Embryonic facial prominence (tissue), 1 donor: Measurements from ENCODE around the gene U2AF2.

ENCODE experiments used
- DNase-seq: peaks from one replicate; pipeline ENCODE4 v3.0.0-alpha.2; 2016; ENCODE audit errors: extremely low spot score

U2AF2 gene

GRCh38 chr19:55643003-55643886, 11.6 kb upstream of the U2AF2 start, which contains the start of gene ZNF581:
ZNF581 (plus strand) TSS chr19:55643649; CDS start chr19:55644572, 923 bp downstream.
- DNase-seq: peak; percentile 51

- DNase-seq: no peak
Measured at GRCh38 chr19:55643887-55644176, 11.0 kb upstream of the U2AF2 start.

- no peak for DNase-seq
Measured at GRCh38 chr19:55644191-55644833, 10.5 kb upstream of the U2AF2 start.

GRCh38 chr19:55644842-55645511, 9.9 kb upstream of the U2AF2 start:
- DNase-seq: no peak

GRCh38 chr19:55645512-55645881, 9.3 kb upstream of the U2AF2 start:
- DNase-seq: no peak

GRCh38 chr19:55646889-55647731, 7.7 kb upstream of the U2AF2 start:
- no peak for DNase-seq

GRCh38 chr19:55647732-55648584, 6.9 kb upstream of the U2AF2 start, which contains the start of gene CCDC106:
CCDC106 (plus strand) TSS chr19:55648212; CDS start chr19:55649047, 835 bp downstream.
- DNase-seq: peak; percentile 47

GRCh38 chr19:55648585-55649267, 6.1 kb upstream of the U2AF2 start:
- DNase-seq: no peak

- no peak for DNase-seq
Measured at GRCh38 chr19:55649268-55650125, 5.3 kb upstream of the U2AF2 start.

GRCh38 chr19:55650126-55650557, 4.7 kb upstream of the U2AF2 start:
- DNase-seq: no peak

GRCh38 chr19:55650602-55651230, 4.1 kb upstream of the U2AF2 start:
- DNase-seq: no peak

GRCh38 chr19:55651236-55651635, 3.6 kb upstream of the U2AF2 start:
- DNase-seq: no peak

GRCh38 chr19:55652311-55653128, 2.3 kb upstream of the U2AF2 start:
- DNase-seq: no peak

- DNase-seq: peak; percentile 97
Measured at GRCh38 chr19:55653651-55654322, 1.0 kb upstream of the U2AF2 start.

- DNase-seq: peak; percentile 100
Measured at GRCh38 chr19:55654323-55654867, 440 bp upstream of the U2AF2 start.

- no peak for DNase-seq
Measured at GRCh38 chr19:55655648-55656040, 809 bp downstream of the U2AF2 start.

- DNase-seq: no peak
Measured at GRCh38 chr19:55656552-55656951, 1.7 kb downstream of the U2AF2 start.
